OCI-LY7 (cell line): ENCODE data around the gene ZNF135. TPM values are rescaled to one million over a fixed set of nuclear protein-coding genes. Genes with fewer than 3 reads are reported as not detected.

Source experiments
- BruUV-seq: library from RNA; stranded (reverse); fragments of 400-500 nt; replicated peaks from 2 replicates; lab custom pipeline; 2021; lab: Mats Ljungman, UMichigan
- CTCF ChIA-PET: fragments of 300-600 bp; sonication (Branson Sonifier 250); formaldehyde crosslinking; loops from one replicate; lab custom pipeline; 2022; ENCODE audit warnings: antibody characterized with exemption; ENCODE audit not compliant: unreplicated experiment; lab: Charles Lee
- POLR2A ChIA-PET: fragments of 300-600 bp; sonication (Branson Sonifier 250); formaldehyde crosslinking; loops from one replicate; lab custom pipeline; 2022; ENCODE audit warnings: antibody characterized with exemption; lab: Charles Lee
- DNase-seq: peaks from one replicate; pipeline ENCODE4 v3.0.0-alpha.2; 2015; ENCODE audit warnings: low spot score
- H2AFZ ChIP-seq: fragments of 200-600 bp; sonication (generic), shearing (Covaris generic); 2 replicates; pipeline ENCODE4 v1.6.1; 2014; ENCODE audit warnings: mild to moderate bottlenecking, antibody characterized with exemption, low read length, moderate library complexity
- H3K27ac ChIP-seq: fragments of 200-600 bp; sonication (generic); 2 replicates; pipeline ENCODE4 v1.5.1; 2014; ENCODE audit warnings: mixed run types, low read depth, mild to moderate bottlenecking, moderate library complexity, low read length, inconsistent platforms; ENCODE audit not compliant: poor library complexity, severe bottlenecking
- H3K36me3 ChIP-seq: fragments of 200-600 bp; sonication (generic); 2 replicates; pipeline ENCODE4 v1.6.1; 2014; ENCODE audit warnings: mild to moderate bottlenecking, antibody characterized with exemption, low read length, moderate library complexity, mixed read lengths; ENCODE audit not compliant: insufficient read depth
- H3K4me1 ChIP-seq: fragments of 200-600 bp; sonication (generic); 2 replicates; pipeline ENCODE4 v1.5.1; 2014; ENCODE audit warnings: mild to moderate bottlenecking, low read length; ENCODE audit not compliant: insufficient read depth, poor library complexity, severe bottlenecking
- H3K4me2 ChIP-seq: fragments of 200-600 bp; sonication (generic); 2 replicates; pipeline ENCODE4 v1.6.1; 2014; ENCODE audit warnings: mild to moderate bottlenecking, low read length
- H3K4me3 ChIP-seq: fragments of 200-600 bp; sonication (generic); 2 replicates; pipeline ENCODE4 v1.5.1; 2014; ENCODE audit warnings: mild to moderate bottlenecking, low read depth, low read length; ENCODE audit not compliant: poor library complexity, severe bottlenecking
- H3K79me2 ChIP-seq: fragments of 200-600 bp; sonication (generic); 2 replicates; pipeline ENCODE4 v1.6.1; 2016; ENCODE audit warnings: low read depth, mild to moderate bottlenecking, low read length, moderate library complexity, mixed read lengths; ENCODE audit not compliant: insufficient read depth
- H3K9me2 ChIP-seq: fragments of 200-600 bp; sonication (generic); 2 replicates; pipeline ENCODE4 v1.6.1; 2016; ENCODE audit warnings: mild to moderate bottlenecking, low read length, mixed read lengths; ENCODE audit not compliant: insufficient read depth
- H3K9me3 ChIP-seq: fragments of 200-600 bp; sonication (generic); 2 replicates; pipeline ENCODE4 v1.6.1; 2014; ENCODE audit warnings: mild to moderate bottlenecking, mixed run types, low read length, mixed read lengths
- H4K20me1 ChIP-seq: fragments of 200-600 bp; sonication (generic); 2 replicates; pipeline ENCODE4 v1.6.1; 2014; ENCODE audit warnings: mild to moderate bottlenecking, antibody characterized with exemption, low read length, moderate library complexity, mixed read lengths; ENCODE audit not compliant: insufficient read depth
- CTCF ChIP-seq: fragments of 200-600 bp; sonication (generic); conservative IDR thresholded peaks from 2 replicates; pipeline ENCODE4 v1.5.1; 2014; ENCODE audit warnings: mild to moderate bottlenecking, antibody characterized with exemption, low read length, moderate library complexity, mixed read lengths
- EZH2phosphoT487 ChIP-seq: fragments of 200-600 bp; sonication (generic); IDR thresholded peaks from 2 replicates; pipeline ENCODE4 v1.6.1; 2018; ENCODE audit warnings: low read depth, borderline replicate concordance, mild to moderate bottlenecking, mixed run types, antibody characterized with exemption, low read length, moderate library complexity, mixed read lengths
- intact Hi-C: fragments of 100-400 bp; cut with micrococcal nuclease; formaldehyde crosslinking; loops from one replicate; pipeline ENCODE4 v1.10.0; 2022; ENCODE audit not compliant: unreplicated experiment
- total RNA-seq, 2 experiments: library from RNA; depleted of rRNA in 1 of 2; stranded (reverse); fragments of >200 nt in 1 of 2; shearing (Covaris generic) in 1 of 2; gene quantifications; 2 replicates each; pipeline ENCODE4 v1.2.3, GENCODE V29; 2014 to 2022

Gene ZNF135
- total RNA-seq, 2 experiments from 2014 or later, result not detected

DNA sequence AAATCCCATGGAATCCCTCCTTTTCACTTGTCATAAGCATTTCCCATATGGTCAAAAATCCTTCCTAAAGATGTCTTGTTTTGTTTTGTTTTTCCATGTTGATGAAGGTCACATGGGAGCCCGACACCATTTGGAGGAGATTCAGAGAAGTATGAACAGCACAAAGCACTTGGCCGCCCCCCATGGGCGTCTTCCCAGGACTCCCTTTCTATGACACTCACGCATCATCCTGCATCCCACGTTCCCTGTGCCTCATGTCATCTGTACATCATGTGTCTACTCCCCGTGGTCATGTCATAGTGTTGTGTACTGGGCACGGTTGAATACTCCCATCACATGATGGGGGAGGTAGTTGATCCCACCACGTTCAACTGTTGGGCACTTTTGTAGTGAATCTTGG lies 23.2 kb upstream of the ZNF135 start:
- no peaks in the 10 kb centered on the region for H4K20me1 ChIP-seq
- no TSS peak for BruUV-seq
- POLR2A ChIA-PET, result no interaction called here
- H3K9me3 ChIP-seq, result no peaks in the 10 kb centered on the region
- H3K4me2 ChIP-seq, result no peak overlapping the region
- no peaks in the 10 kb centered on the region for H3K79me2 ChIP-seq
- no peaks in the 10 kb centered on the region for H3K9me2 ChIP-seq
- DNase-seq, result no peak
- H3K4me3 ChIP-seq, result no peak overlapping the region
- CTCF ChIA-PET, result no interaction called here
- H3K36me3 ChIP-seq, result no peaks in the 10 kb centered on the region
- no peak overlapping the region for H3K27ac ChIP-seq
- no peaks in the 10 kb centered on the region for H3K4me1 ChIP-seq
- H2AFZ ChIP-seq, result no peak overlapping the region
- no peak for TF ChIP-seq EZH2phosphoT487
- TF ChIP-seq CTCF, result no peak
- intact Hi-C loops, result no loop called here

DNA sequence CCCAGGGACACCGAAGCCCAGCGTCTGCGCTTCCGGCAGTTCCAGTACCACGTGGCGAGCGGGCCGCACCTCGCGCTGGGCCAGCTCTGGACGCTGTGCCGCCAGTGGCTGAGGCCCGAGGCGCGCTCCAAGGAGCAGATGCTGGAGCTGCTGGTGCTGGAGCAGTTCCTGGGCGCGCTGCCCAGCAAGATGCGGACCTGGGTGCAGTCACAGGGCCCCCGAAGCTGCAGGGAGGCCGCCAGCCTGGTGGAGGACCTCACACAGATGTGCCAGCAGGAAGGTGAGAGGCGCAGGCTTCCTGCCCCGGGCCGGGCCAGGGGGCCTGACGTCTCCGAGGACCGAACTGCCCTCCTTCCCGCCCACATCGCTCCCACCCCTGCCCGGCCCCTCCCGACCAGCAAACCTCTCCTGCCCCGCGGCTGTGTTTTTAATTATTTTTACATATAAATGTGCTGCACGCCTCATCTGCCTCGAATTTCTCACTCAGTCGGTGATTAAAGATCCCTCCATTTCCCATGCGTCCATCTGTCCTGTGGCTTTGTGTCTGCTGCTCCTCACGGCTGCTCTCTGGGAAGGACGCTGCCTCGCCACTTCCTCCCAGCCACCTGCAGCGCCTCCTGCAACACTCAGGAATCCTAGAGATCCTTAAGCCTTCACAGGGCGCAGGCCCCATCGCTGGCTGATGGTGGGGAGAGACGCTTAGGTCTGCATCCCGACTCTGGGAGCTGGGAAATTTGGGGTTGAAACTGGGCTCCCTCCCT lies 21.0 kb upstream of the ZNF135 start:
- Histone ChIP-seq H3K9me3 (no peaks in the 10 kb centered on the region), H4K20me1 (no peaks in the 10 kb centered on the region), H3K4me1 (no peaks in the 10 kb centered on the region), H3K36me3 (no peaks in the 10 kb centered on the region), H3K9me2 (no peaks in the 10 kb centered on the region), H3K4me3 (no peak overlapping the region), H3K27ac (no peak overlapping the region), H2AFZ (no peak overlapping the region), H3K4me2 (no peak overlapping the region), H3K79me2 (no peaks in the 10 kb centered on the region)
- TF ChIP-seq EZH2phosphoT487, result no peak
- no peak for TF ChIP-seq CTCF
- POLR2A ChIA-PET, result no interaction called here
- intact Hi-C loops, result no loop called here
- no peak for DNase-seq
- BruUV-seq, result no TSS peak
- CTCF ChIA-PET, result no interaction called here

GRCh38 chr19:58038688-58039204 lies 20.3 kb upstream of the ZNF135 start:
- BruUV-seq, result no TSS peak
- Histone ChIP-seq H4K20me1 (no peaks in the 10 kb centered on the region), H3K36me3 (no peaks in the 10 kb centered on the region), H3K9me3 (no peaks in the 10 kb centered on the region), H2AFZ (no peak overlapping the region), H3K9me2 (no peaks in the 10 kb centered on the region), H3K27ac (no peak overlapping the region), H3K4me1 (no peaks in the 10 kb centered on the region), H3K79me2 (no peaks in the 10 kb centered on the region), H3K4me3 (no peak overlapping the region), H3K4me2 (no peak overlapping the region)
- intact Hi-C loops, result no loop called here
- POLR2A ChIA-PET, result no interaction called here
- CTCF ChIA-PET, result no interaction called here
- DNase-seq, result no peak
- TF ChIP-seq CTCF (no peak), EZH2phosphoT487 (no peak)
